Activated T-helper 9 cell treated with anti-CD3 and anti-CD28 coated beads, Interleukin-2, amount 50 U/mL, for 16 hours (primary cell): ENCODE data around the gene CTF1.
A peak's percentile ranks its signal among the peaks of the same experiment; 100 is the strongest.

ENCODE experiments used
- DNase-seq: peaks from one replicate; pipeline ENCODE4 v3.0.0-alpha.2; 2020; ENCODE audit warnings: low read depth

The CTF1 gene

GRCh38 chr16:30910427-30911029 lies 14.1 kb downstream of the CTF1 start:
- DNase-seq = no peak

DNA sequence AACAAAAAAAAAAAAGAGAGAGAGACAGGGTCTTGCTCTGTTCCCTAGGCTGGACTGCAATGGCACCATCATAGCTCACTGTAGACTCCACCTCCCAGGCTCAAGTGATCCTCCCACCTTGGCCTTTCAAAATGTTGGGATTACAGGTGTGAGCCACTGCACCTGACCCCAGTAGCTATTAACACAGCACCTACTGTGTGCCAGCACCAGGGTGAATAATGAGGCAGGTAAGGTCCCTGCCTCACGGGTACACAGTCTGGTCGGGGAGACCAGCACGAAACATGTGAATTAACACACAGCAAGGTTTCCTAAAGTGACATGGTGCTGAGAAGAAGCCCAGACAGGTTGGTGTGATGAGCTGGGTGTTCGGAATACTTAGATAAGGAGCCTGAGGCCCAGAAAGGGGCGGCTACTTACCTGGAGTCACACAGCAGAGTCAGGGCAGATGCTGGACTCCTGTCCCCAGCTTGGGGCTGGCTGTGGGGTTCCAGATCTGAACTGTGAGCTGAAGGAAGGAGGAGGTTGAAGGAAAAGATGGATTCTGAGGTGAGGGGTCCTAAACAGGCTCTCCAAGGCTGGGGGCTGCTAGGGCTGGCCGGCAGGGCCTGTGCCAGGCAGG lies 16.5 kb downstream of the CTF1 start:
- no peak for DNase-seq

- no peak for DNase-seq
Measured at GRCh38 chr16:30914830-30915229, 18.4 kb downstream of the CTF1 start.

DNA sequence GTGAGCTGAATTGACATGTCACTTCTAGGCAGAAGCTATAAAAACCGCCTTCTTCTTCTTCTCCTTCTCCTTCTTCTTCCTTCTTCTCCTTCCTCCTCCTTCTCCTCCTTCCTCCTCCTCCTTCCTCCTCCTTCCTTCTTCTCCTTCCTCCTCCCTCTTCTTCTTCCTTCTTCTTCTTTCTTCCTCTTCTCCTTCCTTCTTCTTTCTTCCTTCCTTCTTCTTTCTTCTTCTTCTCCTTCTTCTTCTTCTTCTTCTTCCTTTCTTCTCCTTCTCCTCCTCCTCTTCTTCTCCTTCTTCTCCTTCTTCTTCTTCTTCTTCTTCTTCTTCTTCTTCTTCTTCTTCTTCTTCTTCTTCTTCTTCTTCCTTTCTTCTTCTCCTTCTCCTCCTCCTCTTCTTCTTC lies 22.2 kb downstream of the CTF1 start:
- no peak for DNase-seq

GRCh38 chr16:30920891-30921290 lies 24.5 kb downstream of the CTF1 start:
- DNase-seq = no peak

GRCh38 chr16:30921459-30921747 lies 25.0 kb downstream of the CTF1 start:
- no peak for DNase-seq

DNA sequence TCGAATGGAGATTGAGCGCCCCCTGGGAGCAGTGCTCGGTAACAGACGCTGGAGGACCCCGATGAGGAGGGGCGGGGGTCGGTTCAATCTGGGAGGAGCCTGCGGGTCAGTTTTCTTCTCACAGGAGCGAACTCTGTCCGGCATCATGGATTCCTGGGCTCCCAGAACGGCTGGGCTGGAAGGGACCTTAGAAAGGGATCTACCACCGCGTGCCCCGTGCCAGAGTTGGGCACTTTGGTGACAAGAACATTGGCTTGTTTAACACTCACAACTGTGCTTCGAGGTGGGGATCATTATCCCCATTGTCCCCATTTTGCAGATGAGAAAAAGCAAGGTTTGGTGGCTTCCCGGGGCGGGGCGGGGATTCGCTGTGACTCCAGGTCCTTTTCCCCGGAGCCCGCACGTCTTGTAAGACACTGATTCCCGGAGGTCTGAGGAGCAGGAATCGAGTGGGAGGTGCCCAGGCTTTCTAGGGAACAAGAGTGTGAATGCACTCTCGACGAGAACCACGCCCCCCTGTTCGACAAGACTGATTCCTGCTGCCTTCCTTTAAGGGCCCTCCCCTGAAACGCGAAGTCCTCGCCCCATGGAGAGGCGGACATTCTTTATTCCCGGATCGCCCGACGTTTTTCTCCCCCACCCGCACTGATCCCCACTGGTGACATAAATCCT lies 25.5 kb downstream of the CTF1 start:
- DNase-seq = peak; percentile 81

- DNase-seq = peak; percentile 99
Measured at GRCh38 chr16:30922420-30922959, 26.1 kb downstream of the CTF1 start.

GRCh38 chr16:30922960-30923535 lies 26.6 kb downstream of the CTF1 start:
- peak; percentile 96 for DNase-seq

DNA sequence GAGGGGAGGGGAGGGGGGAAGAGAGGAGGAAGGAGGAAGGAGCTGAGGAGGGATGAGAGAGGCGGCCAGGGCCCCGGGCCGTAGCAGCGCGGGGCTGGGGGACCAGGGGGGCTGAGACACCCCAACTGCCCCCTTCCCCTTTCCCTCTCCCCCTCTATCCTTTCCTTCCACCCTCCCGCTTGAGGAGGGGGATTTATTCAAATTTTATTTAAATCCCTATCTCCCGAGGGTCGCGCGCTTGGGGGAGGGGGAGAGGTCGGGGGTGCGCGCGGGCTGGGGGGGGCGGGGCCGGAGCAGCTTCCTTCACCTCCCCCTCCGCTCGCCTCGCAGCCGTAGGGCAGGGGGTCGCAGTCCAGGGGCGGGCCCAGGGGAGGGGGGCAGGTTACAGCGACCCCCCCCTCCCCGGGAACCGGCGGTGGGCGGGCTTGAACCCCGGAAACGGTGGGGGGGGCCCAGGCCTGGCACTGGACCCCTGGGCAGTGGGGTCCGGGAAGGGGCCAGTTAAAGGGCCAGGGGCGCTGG lies 27.2 kb downstream of the CTF1 start, which contains the start of gene FBXL19:
Gene FBXL19, plus strand, starts transcription at position 19 of the 522 bp plus-strand sequence. CDS start 2,183 bp downstream, outside the sequence.
- no peak for DNase-seq

GRCh38 chr16:30924076-30924912 lies 27.9 kb downstream of the CTF1 start:
- DNase-seq = no peak

- DNase-seq = no peak
Measured at GRCh38 chr16:30924913-30925631, 28.7 kb downstream of the CTF1 start.

DNA sequence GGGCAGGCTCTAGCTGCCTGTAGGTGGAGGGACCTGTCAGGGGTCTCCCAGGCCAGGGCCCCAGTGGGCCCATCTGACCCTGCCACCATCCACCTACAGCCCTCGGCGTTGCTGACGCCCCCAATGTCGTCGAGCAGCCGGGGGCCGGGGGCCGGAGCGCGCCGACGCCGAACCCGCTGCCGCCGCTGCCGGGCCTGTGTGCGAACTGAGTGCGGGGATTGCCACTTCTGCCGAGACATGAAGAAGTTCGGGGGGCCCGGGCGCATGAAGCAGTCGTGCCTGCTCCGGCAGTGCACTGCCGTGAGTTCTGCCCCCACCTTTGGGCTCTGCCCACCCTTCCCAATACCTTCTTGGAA lies 29.2 kb downstream of the CTF1 start:
- no peak for DNase-seq

GRCh38 chr16:30925995-30926811 lies 29.8 kb downstream of the CTF1 start:
- DNase-seq = no peak

- DNase-seq = no peak
Measured at GRCh38 chr16:30926937-30927788, 30.7 kb downstream of the CTF1 start.

DNA sequence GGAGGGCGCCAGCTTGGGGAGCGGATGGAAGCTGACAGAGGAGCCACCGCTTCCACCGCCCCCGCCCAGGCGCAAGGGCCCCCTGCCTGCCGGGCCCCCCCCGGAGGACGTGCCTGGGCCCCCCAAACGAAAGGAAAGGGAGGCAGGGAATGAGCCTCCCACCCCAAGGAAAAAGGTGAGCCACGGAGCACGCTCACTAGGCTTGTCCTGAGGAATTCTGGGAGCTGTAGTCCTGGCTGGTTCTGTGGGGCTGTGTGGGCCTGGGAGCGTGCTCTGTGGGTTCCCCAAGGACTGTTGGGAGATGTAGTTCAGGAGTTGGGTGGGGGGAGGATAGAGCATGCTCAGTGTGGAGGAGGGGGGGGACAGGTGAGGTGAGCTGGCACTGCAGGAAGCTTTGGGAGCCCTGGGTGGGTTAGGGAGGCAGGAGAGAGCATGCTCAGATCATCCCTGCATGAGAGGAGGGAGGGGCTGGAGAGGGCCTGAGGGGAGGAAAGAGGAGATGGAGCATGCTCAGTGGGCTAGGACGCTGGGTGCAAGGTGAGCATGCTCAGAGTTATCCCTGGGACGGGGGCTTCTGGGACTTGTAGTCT lies 31.5 kb downstream of the CTF1 start:
- no peak for DNase-seq

GRCh38 chr16:30928390-30928789 lies 32.0 kb downstream of the CTF1 start:
- DNase-seq = no peak

GRCh38 chr16:30929167-30929566 lies 32.8 kb downstream of the CTF1 start:
- DNase-seq = no peak

GRCh38 chr16:30930160-30930571 lies 33.8 kb downstream of the CTF1 start:
- no peak for DNase-seq
